NCI-H526 (cell line): ENCODE data around the gene ZMIZ1.
"Not testable (repeated sequence)": the region's sequence is repeated elsewhere in the genome, so short reads cannot be mapped to it uniquely, and the experiment has no call there.

Experiments used
- DNase-seq, 2 experiments: peaks; one replicate each; lab custom pipeline; 2025; lab: John Stamatoyannopoulos, UW

ZMIZ1 gene

DNA sequence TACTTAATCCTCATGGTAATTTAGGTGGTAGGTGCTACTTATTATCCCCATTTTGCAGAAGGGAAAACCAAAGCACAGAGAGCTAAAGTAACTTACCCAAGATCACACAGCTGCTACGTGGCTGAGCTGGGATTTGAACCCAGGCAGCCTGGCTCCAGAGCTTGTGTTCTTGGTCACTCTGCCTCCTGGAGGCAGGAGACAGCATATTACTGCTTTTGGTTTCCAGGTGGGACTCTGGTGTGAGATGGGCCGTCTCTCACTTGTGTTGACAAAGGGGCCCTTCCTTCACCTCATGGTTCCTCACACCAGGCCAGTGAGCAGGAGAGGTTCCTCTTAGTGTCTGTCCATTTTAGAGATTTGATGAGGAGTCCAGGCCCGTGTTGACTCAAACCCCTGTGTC lies 198.7 kb downstream of the ZMIZ1 start:
- no peak for DNase-seq

DNA sequence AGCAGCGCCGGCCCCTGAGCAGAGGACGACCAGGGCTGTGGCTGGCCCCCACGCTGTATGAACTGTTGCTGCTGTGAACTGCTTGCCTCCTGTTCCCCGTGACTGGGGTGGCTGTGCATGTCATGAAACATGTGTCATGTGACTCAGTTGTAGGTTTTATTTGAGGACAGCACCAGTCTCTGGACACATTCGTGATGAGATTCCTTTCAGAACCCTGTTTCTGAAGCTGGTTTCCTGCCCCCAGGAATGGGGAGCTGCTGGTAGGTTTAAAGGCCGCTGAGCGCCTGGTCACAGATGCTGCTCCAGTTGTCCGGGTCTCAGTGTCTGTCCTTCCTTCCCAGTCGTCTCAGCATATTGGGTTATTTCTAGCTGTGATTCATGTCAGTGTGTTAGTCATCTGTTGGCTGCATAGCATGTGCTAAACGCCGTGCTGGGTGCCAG lies 199.4 kb downstream of the ZMIZ1 start:
- DNase-seq, result no peak

GRCh38 chr10:79268742-79269141 lies 200.0 kb downstream of the ZMIZ1 start:
- DNase-seq, result no peak

DNA sequence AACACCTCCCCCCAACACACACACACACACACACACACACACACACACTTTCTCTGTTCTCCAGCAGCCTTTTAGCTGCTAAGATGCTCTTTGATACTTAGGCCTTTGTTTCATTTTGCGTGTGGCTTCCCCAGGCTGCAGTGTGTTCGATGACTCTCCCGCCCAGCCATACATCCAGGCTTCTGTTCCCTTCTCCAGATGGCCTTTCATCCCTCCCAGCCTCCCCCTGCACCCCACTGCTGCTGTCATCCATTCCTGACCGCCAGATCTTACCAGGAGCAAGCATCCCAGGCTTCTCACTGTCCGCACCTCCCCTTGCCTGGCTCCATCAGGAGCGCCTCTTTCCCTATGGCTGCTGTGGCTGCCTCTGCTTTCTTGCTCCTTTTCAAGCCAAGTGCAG lies 200.7 kb downstream of the ZMIZ1 start:
- no peak for DNase-seq

- DNase-seq, result no peak
Measured at GRCh38 chr10:79269969-79270368, 201.2 kb downstream of the ZMIZ1 start.

GRCh38 chr10:79270466-79271246 lies 201.9 kb downstream of the ZMIZ1 start:
- DNase-seq, result no peak

GRCh38 chr10:79272353-79272752 lies 203.6 kb downstream of the ZMIZ1 start:
- DNase-seq, result no peak

DNA sequence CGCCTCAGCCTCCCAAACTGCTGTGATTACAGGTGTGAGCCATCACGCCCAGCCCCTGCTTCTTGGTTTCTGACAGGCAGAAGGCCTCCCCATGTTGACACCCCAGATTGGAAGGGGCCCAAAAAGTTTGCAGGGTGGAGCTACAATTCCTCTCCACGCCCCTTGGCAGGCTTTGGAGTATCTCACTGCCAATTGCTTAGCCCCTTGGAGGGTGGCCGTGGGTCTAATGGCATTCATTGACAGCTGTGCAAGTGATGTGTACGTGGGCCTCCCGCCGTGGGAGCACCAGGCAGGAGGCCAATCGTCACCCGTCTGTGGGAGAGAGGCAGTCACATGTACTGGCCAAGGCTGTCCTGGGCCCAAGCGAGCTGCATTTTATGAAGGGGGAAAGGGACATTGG lies 204.8 kb downstream of the ZMIZ1 start:
- no peak for DNase-seq

GRCh38 chr10:79274279-79275104 lies 205.7 kb downstream of the ZMIZ1 start:
- DNase-seq, result no peak

DNA sequence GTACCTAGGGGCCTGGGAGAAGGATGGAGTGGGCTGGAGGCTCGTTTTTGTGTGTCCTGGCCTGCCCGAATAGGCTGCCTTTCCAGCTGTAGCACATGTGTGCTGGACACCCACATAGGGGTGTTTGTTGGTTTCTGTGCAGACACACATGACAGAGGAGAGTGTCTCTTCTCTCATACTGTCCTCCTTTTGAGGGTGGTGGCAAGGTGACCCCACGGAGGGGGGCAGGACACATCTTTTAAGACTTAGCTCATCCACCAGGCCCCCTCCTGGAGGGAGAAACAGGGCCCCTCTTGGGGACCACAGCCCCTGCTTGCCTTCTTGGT lies 206.3 kb downstream of the ZMIZ1 start:
- DNase-seq, result no peak

- no peak for DNase-seq
Measured at GRCh38 chr10:79275431-79275851, 206.7 kb downstream of the ZMIZ1 start.

- DNase-seq, result no peak
Measured at GRCh38 chr10:79277579-79278269, 209.0 kb downstream of the ZMIZ1 start.

- DNase-seq, result not testable (repeated sequence)
Measured at GRCh38 chr10:79279047-79279446, 210.3 kb downstream of the ZMIZ1 start.

DNA sequence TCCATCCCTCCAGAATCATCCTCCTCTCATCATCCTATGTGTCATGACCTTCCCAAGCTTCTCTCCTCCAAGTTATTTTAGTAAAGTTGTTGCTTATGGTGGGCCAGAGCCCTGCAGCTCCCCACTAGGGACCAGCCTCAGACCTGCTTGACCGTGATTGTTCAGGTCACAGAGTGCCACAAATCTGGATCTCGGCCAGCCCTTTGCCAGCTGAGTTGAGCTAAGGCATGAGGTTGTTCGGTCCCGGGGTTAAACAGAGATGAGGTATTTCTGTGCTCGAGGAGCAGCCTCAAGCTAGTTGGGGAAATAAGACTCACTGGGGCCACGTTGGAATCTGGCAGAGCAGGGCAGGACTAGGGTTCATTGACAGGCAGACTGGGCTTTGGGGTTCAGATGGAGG lies 212.2 kb downstream of the ZMIZ1 start:
- no peak for DNase-seq

DNA sequence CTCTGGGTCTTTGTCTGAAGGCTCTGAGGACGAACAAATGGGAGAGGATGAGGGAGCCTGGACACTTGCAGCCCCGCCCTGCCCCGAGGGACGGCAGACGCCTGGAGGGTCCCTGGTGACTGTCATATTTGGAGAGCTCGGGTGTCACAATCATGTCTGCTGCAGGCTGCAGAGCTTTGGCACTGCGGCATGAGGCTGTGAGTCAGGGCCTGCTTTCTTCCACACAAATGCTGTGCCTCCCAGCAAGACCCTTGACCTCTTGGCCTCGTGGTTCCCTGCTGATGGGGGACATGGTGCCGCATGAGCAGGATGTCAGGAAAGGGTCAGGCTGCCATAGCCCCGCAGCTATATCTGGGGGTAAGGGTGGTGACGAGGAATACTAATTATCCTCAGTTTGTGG lies 213.6 kb downstream of the ZMIZ1 start:
- DNase-seq, result no peak

- DNase-seq, result no peak
Measured at GRCh38 chr10:79283616-79284015, 214.8 kb downstream of the ZMIZ1 start.

GRCh38 chr10:79284158-79284871 lies 215.5 kb downstream of the ZMIZ1 start:
- DNase-seq, result no peak

DNA sequence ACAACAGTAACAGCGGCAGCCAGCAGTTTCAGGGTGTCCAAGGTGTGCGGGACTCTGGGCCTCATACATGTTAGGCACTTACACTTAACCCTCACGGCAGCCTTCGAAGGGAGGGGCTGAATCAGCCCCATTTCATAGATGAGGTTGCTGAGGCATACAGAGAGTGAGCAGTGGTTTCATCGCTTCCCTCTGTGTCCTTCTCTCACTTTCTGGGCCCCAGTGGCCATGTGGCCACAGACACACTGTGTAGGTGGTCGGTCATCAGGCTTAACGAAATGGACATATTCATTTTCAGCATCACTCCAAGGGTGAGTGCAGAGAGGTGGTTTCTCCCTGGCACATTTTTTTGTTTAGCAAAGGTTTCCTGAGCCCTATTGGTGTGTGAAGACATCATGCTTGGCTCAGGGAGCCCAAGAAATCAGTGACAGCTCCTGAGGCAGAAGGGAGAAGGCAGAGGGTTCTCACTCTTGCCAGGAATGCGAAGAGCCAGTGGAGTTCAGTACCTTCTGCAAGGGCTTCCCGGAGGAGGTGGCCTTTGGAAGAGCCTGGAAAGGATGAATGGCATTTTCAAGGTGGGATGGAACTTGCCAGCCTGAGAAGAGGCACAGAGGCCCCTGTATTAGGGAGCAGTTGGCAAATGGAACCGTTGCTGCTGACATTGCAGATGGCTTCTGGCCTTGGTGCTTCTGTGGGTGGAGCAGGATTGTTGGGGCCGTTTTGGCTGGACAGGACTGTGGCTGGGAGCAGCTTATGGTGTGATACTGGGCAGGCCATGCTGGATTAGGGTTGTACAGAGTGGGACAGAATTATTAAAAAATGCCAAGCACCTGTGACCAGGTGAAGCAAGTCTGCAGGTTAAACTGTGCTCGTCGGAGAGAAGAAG lies 216.8 kb downstream of the ZMIZ1 start:
- no peak for DNase-seq

- no peak for DNase-seq
Measured at GRCh38 chr10:79286318-79286951, 217.7 kb downstream of the ZMIZ1 start.

DNA sequence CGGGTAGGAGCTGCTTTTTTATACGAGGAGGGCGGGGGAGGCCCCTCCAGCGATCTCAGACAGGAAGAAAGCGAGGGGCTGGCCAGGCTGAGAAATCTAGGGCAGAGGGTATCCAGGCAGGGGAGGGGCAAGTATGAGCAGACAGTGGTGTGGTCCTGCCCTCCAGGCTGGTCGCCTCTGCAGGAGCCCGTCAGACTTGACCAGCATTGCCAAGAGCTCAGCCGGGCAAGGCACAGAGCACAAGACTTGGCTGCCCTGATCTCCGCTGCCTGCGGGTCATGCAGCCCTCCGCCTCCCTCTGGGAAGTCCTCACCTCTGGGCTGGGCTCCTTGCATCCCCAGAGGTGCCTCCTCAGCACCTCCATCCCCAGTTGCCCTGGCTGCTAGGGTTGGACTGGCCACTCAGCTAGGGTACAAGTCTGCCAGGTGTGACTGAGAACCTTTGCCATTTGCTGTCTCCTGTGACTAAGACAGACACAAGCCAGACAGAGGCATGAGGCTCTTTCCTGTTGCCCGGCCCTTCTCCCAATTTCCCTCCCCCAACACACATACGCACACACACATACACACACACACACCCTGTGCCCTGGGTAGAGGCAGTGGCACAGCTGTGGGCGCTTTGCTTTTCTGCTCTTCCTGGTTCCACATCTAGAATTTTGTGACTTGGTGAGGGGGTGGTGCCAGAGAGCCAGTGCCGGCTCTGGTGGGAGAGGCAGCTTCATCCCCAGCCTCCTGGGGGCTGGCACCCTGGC lies 219.4 kb downstream of the ZMIZ1 start:
- no peak for DNase-seq
